Stimulated activated CD8-positive, alpha-beta memory T cell treated with anti-CD3 and anti-CD28 coated beads, Interleukin-7, amount 100 ng/mL, for 1 hour (primary cell): ENCODE results near the gene C6.
"Not testable (repeated sequence)": the region's sequence is repeated elsewhere in the genome, so short reads cannot be mapped to it uniquely, and the experiment has no call there.

Experiments used
- DNase-seq, 2 donors: peaks; one replicate each; pipeline ENCODE4 v3.0.0-alpha.2; 2020; ENCODE audit warnings: low read depth in 2 of 2

The C6 gene

DNA sequence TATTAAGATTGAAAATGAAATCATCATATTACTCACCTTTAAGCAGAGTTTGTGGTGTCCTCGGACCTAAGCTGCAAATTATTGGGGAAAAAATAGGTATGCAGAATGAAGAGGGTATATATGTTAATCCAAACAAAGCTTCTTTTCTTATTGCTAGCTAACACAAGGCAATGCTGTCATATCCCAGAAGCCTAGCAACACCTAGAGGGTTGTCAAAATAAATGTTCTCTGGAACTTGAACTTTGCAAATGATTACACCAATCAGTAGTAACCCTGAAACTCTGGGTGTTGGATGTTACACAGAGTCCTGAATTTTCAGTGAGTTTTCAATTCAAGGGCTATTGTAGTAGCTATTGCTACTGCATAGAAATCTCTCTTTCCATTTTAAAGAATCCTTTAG lies at the start of gene C6:
Gene C6 (minus strand): TSS at position 193 of the 400 bp plus-strand sequence. CDS start 10,302 bp downstream, outside the sequence.
- DNase-seq = no peak

DNA sequence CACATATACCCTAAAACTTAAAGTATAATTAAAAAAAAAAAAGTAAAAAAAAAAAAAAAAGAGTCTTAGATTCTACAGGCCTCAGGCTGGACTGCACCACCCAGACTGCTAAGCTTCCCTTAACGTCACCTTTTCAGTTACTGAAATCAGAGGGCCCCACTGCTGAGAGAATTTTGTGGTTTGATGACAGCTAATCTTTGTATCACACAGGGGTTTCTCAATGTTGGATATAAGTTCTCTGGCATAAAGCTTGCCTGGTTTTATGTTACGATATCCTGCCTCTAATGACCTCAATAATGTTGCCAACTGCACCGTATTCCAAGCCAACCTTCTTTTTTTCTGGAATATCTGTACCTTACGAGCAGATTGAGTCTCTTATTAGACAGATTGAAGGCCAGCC lies 43.1 kb upstream of the C6 start:
- DNase-seq = no peak

DNA sequence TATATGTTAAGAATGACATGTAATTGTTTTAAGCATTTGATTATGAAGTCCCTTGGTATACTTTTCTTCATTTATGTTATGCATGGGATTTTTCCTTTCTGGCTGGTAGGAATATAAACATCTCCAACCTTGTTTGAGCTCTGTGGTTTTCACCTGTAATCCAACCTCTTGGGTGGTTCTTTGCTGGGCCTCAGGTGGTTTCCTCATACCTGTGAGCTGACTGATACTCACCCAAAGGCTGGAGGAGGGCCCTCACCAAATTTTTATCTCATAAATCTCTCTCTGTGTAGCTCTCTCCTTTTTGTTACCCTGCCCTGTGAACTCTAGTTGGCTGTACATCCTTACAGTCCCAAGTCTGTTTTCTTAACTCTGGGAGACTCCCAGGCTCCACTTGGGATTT lies 39.8 kb upstream of the C6 start:
- DNase-seq = no peak

DNA sequence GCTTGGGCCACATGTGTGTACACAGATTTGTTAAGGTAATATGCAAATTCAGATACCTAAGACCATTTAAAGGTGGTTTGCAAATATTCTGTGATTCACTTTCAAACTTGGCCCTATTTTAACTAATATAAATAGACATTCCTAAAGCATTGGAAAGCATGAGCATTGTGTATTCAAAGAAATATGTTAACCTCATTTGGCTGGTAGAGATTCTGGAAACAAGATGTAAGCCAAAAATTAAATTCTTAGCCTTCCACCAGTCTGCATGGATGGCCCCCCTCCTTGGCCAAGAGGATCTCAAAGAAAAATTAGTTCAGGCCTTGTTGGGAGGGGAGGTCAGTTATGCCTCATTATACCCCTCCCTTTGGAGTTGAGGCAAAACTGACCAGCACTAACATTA lies 38.7 kb upstream of the C6 start:
- no peak for DNase-seq

DNA sequence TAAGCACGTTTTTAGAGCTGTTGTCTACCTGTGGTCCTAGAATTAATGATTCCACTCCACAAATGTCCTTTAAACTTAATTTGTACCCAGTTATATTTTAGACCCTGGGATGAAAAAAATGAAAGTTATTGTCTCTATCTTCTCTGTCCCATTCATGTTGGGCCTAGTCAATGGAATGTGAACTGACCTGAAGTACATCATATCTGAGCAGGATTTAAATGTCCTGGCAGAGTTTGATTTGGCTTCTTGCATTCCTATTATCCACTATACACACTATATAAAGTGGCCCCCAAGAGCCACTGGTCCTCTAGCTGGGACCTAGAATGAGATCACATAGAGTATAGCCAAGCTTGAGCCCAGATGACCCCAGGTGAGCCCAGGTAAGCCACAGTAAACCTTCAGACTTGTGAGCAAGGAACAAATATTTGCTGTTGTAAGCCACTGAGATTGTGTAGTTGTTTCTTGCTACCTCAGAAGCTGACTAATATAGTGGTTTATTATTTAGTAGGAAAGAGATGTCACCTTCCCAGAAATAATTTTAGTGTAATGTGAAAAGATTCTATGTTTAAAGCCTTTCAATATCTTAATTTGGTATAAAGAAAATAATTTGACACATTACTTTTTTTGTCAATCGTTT lies 37.1 kb upstream of the C6 start:
- DNase-seq = no peak

DNA sequence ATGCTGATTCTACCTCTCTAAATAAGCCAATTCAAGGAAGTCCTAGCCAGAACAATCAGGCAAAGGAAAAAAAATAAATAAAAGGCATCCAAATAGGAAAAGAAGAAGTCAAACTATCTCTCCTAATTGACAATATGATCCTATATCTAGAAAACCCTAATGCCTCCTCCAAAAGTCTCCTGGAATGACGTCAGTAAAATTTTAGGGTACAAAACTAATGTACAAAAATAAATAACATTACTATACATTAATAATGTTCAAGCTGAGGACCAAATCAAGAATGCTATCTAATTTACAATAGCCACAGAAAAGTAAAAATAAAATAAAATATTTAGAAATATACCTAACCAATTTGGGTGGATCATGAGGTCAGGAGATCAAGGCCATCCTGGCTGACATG lies 33.8 kb upstream of the C6 start:
- DNase-seq = no peak

DNA sequence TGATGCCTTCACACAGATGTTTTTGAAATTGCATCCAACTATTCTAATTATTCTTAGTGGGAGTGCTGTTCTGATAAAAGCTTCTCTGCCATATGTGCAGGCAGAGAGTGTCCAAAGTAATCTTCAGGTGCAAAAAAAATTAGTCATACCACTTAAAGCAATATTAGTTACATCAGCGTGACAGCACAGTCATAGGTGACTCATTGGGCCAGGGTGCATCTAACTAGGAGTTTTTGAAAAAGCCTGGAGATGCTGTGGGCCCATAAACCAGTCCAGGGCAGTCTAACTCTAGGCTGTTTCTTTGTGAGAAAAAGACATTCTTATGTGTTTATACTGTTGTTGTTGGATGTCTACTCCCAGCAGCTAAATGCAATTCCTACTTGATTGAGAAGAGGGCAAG lies 33.0 kb upstream of the C6 start:
- DNase-seq = no peak

DNA sequence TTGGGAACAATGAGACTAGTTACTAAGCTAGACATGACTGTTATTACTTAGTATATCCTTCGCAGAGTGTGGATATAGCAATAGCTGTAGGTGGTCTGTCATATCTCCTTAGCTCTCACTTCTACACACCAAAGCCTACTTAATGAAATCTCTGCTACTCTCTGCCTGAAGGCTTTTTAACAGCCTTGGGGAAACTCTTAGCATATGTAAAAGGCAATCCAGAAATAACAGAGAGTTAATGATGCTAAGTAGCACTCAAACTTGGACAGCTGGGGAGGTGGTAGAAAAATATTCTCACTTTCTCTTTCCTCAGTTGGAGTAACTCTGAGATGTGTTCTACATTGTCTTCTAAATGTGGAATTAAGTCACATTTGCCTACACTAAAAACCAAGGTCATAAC lies 30.2 kb upstream of the C6 start:
- no peak for DNase-seq

DNA sequence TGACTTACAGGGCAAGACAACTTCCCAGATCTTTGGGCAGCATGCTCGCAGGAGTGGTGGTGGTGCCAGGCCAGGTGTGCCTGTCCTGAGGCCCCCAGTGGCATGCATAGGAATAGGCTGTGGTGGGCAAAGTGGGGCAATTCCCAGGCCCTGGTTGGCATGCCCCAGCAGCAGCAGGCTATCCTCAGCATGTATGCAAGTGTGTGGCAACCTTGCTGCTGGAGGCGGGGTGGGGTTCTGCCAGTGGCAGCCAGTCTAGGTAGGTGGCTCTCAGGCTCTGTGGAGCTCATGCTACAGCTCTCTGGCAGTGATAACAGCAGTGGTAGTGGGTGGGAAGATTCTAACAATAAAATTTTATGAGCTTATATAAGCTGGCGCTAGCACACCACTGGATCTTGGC lies 27.7 kb upstream of the C6 start:
- DNase-seq = no peak

DNA sequence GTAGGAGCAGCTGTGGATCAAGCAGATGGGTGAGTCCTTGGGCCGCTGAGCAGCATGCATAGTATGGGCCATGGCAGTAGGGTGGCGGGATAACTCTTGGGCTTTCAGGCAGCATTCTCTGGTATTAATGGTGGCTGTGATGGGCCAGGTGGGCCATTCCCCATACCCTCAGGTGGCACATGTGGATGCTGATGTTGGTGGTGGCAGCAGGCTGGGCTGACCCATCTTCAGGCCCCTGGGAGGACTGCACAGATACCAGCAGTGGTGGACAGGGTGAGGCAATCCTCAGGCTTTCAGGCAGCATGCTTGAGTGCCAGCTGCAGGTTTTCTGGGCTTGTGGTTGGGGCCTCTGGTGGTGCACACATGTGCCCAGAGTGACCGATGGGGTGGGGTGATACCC lies 27.1 kb upstream of the C6 start:
- no peak for DNase-seq

DNA sequence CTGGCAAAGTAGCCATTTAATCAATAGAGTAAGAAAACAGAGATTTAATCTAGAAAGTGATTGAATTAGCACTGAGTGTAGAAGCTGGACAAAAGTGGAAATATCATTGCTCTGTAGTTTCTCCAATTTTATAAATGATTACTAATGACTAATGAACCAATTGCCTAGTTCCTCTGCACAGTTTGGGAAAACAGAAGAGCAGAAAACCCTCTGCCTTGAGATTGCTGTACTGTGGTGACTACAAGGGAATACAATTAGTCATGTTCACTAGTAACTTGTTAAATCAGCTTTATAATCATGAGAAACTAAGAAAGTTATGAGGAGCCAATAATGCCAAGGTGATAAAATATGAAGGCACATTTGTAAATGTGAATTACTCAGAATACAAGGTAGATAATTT lies 21.1 kb upstream of the C6 start:
- no peak for DNase-seq

DNA sequence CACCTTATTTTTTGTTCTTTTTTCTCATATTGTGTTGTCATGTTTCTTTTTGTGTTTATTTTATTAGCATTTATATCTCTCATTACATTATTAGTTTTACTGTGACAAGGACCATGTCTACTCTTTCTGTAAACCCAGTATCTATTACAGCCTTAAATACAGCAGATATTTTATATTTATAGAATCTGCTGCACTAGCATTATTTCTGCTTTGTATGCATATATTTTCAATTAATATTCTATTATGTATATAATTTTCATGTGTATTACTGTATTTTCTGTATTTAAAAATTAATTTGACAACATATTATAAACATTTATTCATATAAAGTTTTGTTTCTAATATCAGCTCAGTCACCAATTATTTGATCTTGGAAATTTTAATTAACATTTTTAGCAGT lies 19.5 kb upstream of the C6 start:
- no peak for DNase-seq

DNA sequence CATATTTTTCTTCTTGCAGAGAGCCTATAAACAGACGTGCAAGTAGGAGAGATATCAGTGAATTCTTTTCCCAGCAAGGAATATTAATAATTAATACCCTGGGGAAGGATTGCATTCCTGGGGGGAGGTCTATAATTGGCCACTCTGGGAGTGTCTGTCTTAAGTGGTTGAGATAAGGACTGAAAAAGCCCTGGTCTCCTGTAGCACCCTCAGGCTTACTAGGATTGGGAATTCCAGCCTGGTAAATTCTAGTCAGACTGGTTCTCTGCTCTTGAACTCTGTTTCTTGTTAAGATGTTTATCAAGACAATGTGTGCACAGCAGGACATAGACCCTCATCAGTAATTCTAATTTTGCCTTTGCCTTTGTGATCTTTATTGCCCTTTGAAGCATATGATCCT lies 16.9 kb upstream of the C6 start:
- DNase-seq = not testable (repeated sequence)

DNA sequence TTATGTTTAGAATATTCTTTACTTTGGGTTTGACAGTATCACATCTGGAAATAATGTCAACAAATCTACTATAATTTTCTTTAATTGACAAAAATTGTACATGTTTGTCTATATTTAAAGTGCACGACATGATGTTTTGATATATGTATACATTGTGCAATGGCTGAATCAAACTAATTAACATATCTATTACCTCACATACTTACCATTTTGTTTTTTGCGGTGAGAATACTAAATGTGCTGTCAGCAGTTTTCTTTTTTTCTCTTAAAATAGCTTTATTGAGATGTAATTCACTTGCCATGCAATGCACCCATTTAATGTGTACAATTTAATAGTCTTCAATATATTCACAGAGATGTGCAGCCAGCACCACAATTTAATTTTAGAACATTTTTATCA lies 10.6 kb upstream of the C6 start:
- DNase-seq = no peak

DNA sequence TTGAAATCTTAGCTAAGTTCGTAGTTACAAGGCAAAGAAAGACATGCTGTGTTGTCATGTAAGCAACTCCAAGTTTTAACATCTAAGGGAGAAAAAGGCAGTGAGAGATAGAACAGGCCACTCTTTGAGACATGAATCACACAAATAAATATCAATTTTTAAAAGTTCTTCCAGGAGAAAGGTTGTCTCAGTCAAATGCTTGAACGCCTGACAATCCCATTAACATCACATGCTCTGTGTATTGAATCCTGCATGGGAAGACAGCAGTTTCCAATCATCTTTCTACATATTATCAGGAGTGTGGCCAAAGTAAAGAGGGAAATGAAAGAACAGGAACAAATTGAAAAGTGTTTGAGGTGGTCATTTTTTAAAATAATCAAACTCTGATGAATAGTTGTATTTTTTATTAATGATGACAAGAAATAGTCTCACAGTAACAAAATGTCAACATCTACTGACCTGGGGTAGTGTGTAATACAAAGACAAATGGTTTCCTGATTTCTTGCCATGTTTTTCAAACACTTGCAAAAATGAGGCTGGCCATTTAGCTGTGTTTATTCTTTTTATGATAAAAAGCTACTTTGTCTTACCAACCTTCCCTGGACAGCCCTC lies 6.4 kb upstream of the C6 start:
- DNase-seq = no peak

DNA sequence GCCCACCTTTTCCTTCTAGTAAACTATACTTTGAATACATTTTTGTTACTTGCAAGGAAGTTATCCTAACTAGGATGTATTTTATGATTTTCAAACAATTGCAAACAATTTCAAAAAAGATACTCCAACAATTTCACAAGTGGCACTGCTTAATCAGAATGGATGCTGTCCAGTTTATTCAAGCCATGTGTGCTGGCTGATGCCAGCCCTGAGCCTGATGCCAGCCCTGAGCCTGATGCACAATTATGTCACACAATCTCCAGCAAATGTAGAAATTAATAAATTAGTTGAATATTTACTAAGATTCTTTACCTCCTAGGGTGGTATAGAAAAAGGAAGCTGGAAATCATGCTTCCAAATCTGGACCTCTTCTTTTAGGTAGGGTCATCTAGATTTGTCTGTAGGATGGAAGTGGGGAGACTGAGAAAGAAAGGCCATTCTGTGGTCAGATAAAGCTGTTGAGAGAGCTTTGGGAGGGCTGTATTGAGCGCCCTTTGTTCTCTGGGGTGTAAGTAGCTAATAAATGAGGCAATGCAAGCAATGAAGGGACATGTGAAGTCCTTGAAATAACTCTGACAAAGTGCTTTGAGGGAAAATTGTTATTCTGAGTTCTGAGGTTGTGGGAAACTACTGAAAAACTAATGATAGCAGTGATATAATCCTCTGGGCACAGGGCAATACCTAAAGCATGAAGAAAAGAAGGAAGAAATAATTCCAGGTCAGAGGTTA lies 5.8 kb upstream of the C6 start:
- DNase-seq = no peak

DNA sequence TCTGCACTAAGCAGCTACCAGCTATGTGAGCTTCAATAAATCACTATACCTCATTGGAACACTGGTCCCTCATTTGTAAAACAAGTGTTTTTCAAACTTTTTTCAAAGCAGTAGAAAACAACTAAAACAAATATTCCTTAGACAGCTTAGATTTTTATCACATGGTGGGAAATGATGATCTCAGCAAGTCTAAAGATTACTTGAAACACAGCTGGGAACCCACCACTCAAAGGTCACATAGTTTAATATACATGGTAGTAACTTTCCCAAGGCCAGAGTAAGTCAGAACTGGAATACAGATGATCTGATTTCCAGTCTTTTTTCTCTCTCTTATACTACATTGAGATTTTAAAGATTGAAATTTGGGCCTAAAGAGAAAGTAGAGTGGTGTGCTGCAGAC lies 850 bp upstream of the C6 start:
- no peak for DNase-seq

DNA sequence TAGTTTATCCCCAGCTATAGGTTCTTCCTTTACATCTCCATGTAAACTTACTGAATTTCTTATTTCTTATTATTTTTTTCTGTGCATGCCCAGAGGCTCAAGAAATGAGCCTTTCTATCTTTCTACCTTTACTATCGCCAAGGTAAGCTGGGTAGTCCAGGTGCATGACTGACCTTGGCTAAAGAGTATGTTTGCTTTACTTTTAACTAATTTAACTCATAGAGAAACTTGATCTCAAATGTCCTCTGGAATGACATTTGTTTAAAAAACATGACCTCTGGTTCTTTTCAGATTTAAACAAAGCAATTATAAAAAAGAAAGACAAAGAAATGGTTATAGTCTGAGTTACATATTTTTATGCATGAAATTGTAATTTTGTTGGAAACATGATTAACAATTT lies 397 bp downstream of the C6 start:
- DNase-seq = no peak

DNA sequence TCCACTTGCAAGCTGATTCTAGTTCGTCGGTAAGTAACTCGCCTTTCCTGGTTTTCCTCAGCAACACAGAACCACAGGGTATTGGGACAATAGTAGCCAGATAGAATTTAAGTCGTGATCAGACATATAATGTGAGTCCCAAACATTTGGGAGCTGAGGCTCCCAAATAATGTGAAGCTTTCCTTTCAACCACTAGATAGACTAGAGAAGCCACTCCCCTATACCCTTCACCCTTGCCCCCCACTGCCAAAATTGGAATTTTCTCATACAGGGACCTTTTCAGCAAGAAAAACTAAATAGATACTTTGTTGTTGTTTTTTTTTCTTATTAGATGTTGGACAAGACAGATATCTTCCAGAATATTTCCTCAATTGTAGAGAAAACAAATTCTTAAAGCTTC lies 1.9 kb downstream of the C6 start:
- no peak for DNase-seq

DNA sequence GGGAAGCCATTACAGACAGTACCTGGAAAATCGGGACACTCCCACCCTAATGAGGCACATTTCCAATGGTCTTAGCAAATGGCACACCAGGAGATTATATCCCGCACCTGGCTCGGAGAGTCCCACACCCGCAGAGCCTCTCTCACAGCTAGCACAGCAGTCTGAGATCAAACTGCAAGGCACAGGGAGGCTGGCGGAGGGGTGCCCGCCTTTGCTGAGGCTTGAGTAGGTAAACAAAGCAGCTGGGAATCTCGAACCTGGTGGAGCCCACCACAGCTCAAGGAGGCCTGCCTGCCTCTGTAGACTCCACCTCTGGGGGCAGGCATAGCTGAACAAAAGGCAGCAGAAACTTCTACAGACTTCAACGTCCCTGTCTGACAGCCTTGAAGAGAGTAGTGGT lies 7.9 kb downstream of the C6 start:
- not testable (repeated sequence) for DNase-seq

DNA sequence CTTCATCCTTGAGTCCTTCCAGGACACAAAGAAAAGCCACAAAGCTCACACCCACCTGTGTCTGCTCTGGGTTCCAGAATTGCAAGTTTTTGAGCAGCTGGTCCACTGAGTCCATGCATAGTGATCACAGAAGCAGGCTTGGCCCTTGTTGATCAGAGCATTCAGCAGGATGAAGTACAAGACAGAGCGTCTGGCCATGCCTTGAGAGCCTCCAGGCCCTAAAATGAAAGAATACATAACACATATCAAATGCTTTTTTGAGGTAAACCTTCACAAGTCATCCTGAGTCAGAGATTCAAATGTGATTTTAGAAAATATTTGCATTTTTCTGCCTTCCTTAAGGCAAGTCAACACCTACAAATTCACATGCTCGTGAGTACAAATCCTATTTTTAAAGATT lies 10.3 kb downstream of the C6 start:
- DNase-seq = no peak

DNA sequence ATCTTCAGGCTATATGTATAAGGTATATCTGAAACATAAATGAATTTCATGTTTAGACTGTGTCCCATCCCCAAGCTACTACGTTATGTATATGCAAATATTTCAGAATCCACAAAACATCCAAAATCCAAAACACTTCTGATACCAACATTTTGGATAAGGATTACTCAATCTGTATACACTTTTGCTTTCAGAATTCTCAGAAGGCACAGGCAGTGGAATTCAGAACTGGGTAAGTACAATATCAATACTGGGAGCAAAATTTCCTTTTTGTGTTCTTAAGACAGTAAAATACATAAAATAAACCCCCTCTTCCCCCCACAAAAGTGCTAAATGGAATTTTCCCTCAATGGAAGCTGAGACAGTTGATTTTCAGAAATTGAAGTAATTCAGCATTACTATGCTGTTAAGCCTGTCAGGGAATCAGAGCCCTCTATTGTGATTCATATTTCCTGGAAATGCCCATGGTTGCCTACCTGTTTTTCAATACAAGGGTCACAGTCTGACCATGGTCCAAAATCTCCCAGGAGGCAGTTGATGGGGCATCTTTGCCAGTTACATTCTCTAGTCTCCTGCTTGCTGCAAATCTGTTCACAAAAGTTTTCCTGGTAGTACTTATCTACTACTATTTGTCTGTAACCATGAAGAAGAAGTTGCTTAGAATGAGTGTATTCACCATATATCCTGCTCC lies 12.1 kb downstream of the C6 start:
- DNase-seq = no peak

DNA sequence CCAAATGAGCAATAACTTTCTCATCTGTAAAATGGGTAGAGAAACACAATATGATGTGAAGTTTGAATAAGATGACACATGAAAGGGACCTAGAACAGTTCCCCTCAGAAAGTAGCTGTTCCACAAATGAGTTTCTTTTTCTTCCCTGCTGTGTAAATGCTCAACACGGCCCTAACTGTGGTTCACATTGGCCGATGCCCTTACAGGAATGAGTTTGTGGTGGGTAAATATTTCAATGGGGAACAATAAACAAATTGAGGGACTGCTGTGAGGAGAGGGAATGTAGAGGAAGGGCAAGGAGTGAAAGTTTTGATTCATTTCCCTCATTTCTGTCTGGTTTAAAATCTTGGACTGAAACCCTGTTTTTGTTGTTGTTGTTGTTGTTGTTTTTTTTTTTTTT lies 12.8 kb downstream of the C6 start:
- no peak for DNase-seq
